Measurements from ENCODE around the gene OS9. TPM values are rescaled to one million over a fixed set of nuclear protein-coding genes. Genes with fewer than 3 reads are reported as not detected.

The OS9 gene
- total RNA-seq, 1 experiment from 2014 or later: 186 TPM

DNA sequence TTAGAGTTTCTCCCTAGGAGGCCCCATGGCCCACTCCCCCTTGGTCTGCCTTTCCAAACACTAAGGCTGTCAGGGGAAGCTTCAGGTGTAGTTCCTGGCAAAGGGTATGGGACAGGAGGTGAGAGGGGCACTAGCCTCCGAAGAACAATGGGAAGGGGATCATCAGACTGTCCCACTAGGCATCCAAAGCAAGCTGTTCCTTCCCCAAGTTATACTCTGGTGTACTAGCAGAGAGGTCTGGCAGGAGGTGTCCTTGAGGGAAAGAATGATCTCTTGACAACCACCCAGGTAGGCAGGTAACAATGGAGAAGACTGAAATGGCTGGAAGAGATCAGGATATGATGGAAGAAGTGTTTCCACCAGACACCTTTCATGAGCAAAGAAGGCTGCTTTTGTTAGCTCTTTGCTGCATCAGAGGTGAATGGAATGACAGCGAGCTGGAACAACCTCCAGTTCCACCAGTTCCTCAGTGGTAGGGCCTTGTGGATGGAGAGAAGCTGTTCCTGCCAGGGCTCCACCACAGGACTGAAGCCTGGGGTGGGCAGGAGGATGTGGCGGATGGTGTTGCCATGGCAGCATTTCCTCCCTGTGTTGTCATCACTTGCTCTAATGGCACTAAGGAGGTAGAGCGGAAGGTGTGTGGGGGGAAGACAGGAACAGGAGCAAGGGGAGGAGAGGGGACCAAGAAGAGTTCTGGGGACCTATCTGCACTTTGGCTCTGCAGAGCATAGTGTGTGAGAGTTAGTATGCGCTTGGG lies 46.9 kb downstream of the OS9 start:
- in situ Hi-C loops (cut with HindIII; ENCODE audit: low pct_unique_long_range_greater_than_20kb, low sequenced_read_pairs): no loop called here
- Histone ChIP-seq H3K27ac (ENCODE audit: low read length) (no peak overlapping the region), H3K4me3 (ENCODE audit: low read depth in 2 of 2, low read length in 2 of 2) (no peak overlapping the region), H3K27me3 (ENCODE audit: control insufficient read depth, insufficient read depth, low read length) (no peaks in the 10 kb centered on the region; the same call in 1 of the 2 replicates), H3K4me1 (ENCODE audit: control insufficient read depth, insufficient read depth, low read length) (peaks cover 11% of the 10 kb centered on the region), H3K36me3 (ENCODE audit: control insufficient read depth, insufficient read depth, low read length) (peaks cover 6% of the 10 kb centered on the region; the same call in 1 of the 2 replicates), H3K9me3 (ENCODE audit: control insufficient read depth, insufficient read depth, low read depth, low read length) (no peaks in the 10 kb centered on the region)
- ChIA-PET POLR2A (no interaction called here), CTCF (interaction anchor here (3.4 kb wide), 1 partner anchor 15 kb away, joined by 10 read pairs; no protein-coding TSS in a partner anchor)
- no peak for DNase-seq (ENCODE audit: low read depth, low spot score)
- no peak for ATAC-seq
- BruUV-seq (replicated peaks): no TSS peak
- intact Hi-C loops (cut with micrococcal nuclease; ENCODE audit: unreplicated experiment): no loop called here
- no peak for TF ChIP-seq POLR2AphosphoS5 (IDR thresholded peaks at IDR 0.05; ENCODE audit: low read depth, low read length)
- TF ChIP-seq, protein P1, sequence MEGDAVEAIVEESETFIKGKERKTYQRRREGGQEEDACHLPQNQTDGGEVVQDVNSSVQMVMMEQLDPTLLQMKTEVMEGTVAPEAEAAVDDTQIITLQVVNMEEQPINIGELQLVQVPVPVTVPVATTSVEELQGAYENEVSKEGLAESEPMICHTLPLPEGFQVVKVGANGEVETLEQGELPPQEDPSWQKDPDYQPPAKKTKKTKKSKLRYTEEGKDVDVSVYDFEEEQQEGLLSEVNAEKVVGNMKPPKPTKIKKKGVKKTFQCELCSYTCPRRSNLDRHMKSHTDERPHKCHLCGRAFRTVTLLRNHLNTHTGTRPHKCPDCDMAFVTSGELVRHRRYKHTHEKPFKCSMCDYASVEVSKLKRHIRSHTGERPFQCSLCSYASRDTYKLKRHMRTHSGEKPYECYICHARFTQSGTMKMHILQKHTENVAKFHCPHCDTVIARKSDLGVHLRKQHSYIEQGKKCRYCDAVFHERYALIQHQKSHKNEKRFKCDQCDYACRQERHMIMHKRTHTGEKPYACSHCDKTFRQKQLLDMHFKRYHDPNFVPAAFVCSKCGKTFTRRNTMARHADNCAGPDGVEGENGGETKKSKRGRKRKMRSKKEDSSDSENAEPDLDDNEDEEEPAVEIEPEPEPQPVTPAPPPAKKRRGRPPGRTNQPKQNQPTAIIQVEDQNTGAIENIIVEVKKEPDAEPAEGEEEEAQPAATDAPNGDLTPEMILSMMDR (IDR thresholded peaks at IDR 0.05): no peak
- no peak for TF ChIP-seq TCF7L2 (IDR thresholded peaks at IDR 0.05; ENCODE audit: low read depth, low read length)
- TF ChIP-seq SIN3A (IDR thresholded peaks at IDR 0.05; ENCODE audit: borderline replicate concordance, insufficient read depth, low read depth, low read length): no peak
- TF ChIP-seq, protein P2, sequence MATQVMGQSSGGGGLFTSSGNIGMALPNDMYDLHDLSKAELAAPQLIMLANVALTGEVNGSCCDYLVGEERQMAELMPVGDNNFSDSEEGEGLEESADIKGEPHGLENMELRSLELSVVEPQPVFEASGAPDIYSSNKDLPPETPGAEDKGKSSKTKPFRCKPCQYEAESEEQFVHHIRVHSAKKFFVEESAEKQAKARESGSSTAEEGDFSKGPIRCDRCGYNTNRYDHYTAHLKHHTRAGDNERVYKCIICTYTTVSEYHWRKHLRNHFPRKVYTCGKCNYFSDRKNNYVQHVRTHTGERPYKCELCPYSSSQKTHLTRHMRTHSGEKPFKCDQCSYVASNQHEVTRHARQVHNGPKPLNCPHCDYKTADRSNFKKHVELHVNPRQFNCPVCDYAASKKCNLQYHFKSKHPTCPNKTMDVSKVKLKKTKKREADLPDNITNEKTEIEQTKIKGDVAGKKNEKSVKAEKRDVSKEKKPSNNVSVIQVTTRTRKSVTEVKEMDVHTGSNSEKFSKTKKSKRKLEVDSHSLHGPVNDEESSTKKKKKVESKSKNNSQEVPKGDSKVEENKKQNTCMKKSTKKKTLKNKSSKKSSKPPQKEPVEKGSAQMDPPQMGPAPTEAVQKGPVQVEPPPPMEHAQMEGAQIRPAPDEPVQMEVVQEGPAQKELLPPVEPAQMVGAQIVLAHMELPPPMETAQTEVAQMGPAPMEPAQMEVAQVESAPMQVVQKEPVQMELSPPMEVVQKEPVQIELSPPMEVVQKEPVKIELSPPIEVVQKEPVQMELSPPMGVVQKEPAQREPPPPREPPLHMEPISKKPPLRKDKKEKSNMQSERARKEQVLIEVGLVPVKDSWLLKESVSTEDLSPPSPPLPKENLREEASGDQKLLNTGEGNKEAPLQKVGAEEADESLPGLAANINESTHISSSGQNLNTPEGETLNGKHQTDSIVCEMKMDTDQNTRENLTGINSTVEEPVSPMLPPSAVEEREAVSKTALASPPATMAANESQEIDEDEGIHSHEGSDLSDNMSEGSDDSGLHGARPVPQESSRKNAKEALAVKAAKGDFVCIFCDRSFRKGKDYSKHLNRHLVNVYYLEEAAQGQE (IDR thresholded peaks at IDR 0.05; ENCODE audit: insufficient read depth in 1 of 2, low read depth in 2 of 2, low read length in 1 of 2): no peak

DNA sequence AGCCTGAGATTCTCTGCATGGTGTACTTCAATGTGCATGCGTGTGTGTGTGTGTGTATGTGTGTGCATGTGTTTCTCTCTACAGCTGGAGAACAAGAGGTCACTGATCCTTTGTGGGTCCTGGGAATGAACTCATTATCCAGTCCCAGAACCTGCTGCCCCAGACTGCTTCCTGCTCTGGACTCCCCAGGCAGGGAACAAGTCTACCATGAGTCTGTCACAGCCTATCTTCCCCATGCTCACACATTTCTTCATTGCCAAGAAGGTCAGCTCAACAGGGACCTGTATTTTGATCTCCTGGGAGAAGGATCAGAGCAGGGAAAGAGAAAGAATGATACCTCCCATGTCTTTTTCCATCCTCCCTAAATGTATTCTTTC lies 47.5 kb downstream of the OS9 start:
- intact Hi-C loops (cut with micrococcal nuclease; ENCODE audit: unreplicated experiment) (no loop called here), in situ Hi-C loops (cut with HindIII; ENCODE audit: low pct_unique_long_range_greater_than_20kb, low sequenced_read_pairs) (no loop called here)
- ChIA-PET POLR2A (no interaction called here), CTCF (interaction anchor here (3.4 kb wide), 1 partner anchor 15 kb away, joined by 10 read pairs; no protein-coding TSS in a partner anchor)
- no TSS peak for BruUV-seq (replicated peaks)
- TF ChIP-seq, protein P1 (IDR thresholded peaks at IDR 0.05): no peak
- no peak for TF ChIP-seq POLR2AphosphoS5 (IDR thresholded peaks at IDR 0.05; ENCODE audit: low read depth, low read length)
- no peak for TF ChIP-seq TCF7L2 (IDR thresholded peaks at IDR 0.05; ENCODE audit: low read depth, low read length)
- no peaks in the 10 kb centered on the region for H3K9me3 ChIP-seq (ENCODE audit: control insufficient read depth, insufficient read depth, low read depth, low read length)
- peaks cover 6% of the 10 kb centered on the region for H3K36me3 ChIP-seq (ENCODE audit: control insufficient read depth, insufficient read depth, low read length)
- no peak overlapping the region for H3K4me3 ChIP-seq (ENCODE audit: low read depth in 2 of 2, low read length in 2 of 2)
- DNase-seq (ENCODE audit: low read depth, low spot score) (no peak), ATAC-seq (no peak)
- peaks cover 11% of the 10 kb centered on the region for H3K4me1 ChIP-seq (ENCODE audit: control insufficient read depth, insufficient read depth, low read length)
- H3K27ac ChIP-seq (ENCODE audit: low read length): no peak overlapping the region
- no peaks in the 10 kb centered on the region; the same call in 1 of the 2 replicates for H3K27me3 ChIP-seq (ENCODE audit: control insufficient read depth, insufficient read depth, low read length)
